CD4-positive, alpha-beta T cell treated with Interferon gamma for 1 hour (primary cell): Measurements from ENCODE around the gene BTRC.
"Not testable (repeated sequence)": the region's sequence is repeated elsewhere in the genome, so short reads cannot be mapped to it uniquely, and the experiment has no call there.

Experiments
- DNase-seq: peaks from one replicate; pipeline ENCODE4 v3.0.0-alpha.2; 2020

Gene BTRC

DNA sequence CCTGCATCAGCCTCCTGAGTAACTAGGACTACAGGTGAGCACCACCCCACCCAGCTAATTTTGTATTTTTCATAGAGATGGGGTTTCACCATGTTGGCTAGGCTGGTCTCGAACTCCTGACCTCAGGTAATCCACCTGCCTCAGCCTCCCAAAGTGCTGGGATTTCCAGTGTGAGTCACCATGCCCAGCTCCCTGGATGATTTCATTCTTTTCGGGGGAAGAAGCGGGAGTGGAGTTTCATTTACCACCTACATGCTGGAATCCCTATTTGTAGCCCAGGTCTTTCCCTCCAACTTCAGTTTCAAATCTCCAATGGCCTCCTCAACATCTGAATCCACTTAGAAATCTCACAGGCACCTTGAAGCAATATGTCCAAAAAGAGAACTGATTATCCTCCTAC lies 2.9 kb upstream of the BTRC start:
- DNase-seq: no peak

DNA sequence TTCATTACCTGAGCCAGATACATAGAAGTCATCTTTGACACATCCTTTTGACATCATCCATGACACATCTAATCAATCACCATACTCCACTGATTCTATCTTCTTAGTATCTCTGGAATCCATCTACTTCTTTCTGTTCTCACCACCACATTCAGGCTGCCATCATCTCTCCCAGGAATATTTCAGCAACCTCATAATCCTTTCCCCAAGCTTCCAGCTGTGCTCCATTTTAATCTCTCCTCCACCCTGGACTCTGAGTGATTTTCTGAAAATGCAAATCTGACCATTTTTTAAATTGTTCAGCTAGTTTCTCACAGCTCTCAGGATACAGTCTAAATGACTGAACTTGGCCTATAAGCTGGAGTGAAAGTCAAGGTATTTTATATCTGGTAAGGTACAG lies 2.5 kb upstream of the BTRC start:
- DNase-seq: no peak

DNA sequence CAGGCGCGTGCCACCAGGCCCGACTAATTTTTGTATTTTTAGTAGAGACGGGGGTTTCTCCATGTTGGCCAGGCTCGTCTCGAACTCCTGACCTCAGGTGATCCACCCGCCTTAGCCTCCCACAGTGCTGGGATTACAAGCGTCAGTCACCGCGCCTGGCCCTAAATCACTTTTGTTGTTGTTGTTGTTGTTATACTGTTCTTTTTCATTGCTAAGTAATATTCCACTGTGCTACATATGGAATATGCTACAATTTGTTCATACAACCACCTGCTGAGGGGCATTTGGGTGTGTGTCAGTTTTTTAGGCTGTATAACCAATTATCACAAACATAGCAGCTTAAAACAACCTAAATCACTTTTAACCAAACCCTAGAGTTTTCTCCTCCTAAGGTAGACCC lies 1.1 kb upstream of the BTRC start:
- DNase-seq: not testable (repeated sequence)

DNA sequence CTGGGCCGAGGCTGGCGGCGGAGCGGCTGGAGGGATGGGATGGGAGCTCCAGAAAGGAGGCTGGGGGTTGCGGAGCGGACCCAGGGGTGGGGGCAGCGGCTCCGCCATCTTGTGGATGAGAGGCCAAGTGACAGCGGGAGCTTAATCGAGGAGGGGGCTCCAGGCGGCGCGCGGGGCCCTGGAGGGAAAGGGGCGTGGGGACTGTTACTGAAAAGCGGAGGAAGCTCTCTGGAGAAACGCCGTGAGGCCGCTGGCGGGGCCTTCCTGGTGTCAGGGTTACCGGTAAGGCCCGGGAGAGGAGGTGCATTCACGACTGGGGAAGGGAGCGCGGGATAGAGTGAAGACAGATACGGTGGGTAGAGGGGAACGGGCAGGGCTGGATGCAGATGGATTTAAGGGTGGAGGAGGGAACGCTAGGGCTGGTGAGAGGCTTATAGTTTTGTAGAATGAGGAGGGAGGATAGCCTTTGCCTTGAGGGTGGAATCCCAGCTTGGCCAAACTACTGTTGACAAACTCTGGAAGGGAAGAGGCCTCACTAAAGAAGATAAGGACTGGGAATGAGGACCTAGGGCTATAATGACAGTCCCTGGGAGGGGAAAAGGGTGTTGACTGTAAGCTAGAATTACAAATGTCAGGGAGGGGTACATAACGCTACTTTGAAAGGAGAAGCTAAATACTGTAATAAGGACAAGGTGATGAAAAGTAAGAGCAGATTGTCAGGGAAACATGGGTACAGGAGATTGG lies 535 bp downstream of the BTRC start:
- DNase-seq: no peak

DNA sequence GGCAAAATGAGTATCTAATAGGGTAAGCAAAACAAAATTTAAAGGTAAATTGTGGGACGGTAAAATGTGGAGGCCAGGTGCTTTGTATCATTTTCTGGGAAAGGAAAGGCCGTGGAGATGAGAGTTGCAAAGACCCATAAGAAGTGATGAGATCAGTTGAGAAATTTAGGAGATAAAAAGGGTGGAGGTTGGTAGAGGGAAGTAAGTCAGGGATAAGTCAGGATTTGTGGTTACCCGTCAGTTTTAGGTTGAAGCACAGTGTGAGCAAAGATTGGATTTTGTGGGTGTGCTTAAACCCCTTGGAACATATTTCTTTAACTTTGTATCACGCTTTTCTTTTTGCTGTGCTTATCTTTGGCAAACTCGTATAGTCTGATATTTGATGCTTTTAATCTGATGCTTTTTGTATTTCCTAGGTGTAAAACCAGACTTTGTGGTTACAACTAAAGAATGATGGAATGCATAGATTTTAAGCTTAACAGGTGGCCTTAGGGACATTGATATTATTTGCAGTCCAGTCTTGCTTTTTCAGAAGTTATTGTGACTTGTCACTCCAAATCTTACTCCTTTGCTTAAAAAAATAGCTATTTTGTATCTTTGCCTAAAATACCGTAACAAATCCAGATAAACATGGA lies 1.2 kb downstream of the BTRC start:
- DNase-seq: no peak

DNA sequence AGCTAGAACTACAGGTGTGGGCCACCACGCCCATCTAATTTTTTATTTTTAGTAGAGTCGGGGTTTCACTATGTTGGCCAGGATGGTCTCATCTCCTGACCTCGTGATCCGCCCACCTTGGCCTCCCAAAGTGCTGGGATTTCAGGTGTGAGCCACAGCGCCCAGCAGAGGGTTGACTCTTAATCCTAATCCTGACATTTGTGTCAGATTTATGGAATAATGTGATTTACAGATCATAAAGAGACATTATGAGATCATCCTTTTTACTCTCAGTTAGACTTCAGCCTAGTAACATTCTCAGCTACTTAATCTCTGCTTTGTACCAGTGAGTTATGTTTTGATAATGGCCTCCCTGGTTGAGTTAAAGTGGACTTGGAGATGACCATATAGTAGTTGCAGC lies 2.2 kb downstream of the BTRC start:
- DNase-seq: no peak

DNA sequence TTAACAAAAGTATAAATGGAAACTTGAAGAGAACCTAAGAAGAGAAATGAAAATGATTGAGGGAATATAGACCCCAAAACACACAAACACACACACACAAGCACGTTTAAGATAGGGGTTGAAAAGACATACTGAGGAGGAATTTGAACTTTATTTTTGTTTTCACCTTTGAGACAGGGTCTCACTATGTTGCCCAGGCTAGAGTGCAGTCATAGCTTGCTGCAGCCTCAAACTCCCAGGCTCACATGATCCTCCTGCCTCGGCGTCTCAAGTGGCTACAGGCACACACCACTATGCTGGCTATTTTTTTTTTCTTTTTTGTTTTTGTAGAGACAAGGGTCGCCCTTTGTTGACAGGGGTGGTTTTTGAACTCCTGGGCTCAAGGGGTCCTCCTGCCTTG lies 4.0 kb downstream of the BTRC start:
- DNase-seq: no peak

DNA sequence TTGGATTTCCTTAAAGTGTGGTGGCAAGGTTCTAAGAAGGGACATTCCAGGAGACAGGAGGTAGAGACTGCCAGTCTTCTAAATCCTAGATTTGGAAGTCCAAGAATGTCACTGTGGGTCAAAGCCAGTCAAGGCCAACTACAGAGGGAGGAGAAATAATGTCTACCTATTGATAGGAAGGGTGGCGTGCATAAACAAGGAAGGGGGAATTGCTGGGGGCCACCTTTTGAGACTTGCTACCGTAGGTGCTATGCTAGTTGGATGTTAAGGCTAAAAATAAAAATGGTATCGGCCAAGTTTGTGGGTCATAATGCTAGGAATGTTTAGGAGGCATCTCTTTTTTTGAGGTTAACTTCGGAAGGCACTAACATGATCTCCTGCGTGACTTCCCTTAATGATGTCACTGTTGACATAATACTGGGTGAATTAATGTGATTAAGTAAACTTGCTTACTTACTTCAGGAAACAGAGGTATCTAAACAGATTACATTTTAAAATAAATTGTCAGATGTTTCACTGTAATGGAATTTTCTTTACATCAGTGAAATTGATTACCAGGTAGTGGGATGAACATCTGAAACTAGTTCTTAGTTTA lies 4.8 kb downstream of the BTRC start:
- no peak for DNase-seq

DNA sequence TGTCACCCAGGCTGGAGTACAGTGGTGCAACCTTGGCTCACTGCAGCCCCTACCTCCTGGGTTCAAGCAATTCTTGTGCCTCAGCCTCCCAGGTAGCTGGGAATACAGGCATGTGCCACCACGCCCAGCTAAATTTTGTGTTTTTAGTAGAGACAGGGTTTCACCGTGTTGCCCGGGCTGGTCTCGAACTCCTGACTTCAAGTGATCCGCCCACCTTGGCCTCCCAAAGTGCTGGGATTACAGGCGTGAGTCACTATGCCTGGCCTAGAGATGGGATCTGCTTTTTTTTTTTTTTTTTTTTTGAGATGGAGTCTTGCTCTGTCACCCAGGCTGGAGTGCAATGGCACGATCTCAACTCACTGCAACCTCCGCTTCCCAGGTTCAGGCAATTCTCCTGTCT lies 6.1 kb downstream of the BTRC start:
- DNase-seq: not testable (repeated sequence)

DNA sequence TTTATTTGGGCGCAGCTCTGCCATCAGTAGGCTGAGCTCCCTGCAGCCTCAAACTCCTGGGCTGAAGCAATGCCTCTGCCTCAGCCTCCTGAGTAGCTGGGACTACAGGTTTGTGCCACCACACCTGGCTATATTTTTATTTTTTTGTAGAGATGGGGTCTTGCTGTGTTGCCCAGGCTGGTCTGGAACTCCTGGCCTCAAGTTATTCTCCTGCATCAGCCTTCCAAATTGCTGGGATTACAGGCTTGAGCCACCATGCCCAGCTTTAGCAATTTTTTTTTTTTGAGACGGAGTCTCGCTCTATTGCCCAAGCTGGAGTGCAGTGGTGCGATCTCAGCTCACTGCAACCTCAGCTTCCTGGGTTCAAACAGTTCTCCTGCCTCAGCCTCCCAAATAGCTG lies 6.9 kb downstream of the BTRC start:
- DNase-seq: not testable (repeated sequence)

DNA sequence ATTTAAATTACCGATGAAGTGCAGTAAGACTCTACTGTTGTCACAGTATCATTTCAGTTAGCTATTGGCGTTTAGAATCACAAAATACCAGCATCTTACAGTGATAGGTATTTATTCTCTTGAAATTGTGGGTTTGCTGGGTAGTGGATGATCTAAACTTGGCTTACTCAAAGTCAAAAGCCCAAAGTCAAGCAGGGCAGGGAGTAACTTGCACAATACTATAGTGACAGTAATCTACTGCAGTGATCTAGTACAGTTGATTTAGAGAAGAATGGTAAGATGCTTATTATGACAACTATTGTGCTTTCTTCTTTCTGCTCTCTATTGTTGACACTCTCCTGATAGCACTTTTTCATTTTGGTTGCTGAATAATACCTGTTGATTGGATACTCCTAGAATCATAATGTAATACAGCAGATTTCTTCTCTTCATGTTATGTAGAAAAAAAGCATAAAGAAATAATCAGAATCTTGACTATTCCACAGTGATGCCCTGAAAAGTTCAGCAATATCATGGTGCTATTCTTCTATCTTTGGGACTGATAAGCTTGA lies 10.0 kb downstream of the BTRC start:
- no peak for DNase-seq

DNA sequence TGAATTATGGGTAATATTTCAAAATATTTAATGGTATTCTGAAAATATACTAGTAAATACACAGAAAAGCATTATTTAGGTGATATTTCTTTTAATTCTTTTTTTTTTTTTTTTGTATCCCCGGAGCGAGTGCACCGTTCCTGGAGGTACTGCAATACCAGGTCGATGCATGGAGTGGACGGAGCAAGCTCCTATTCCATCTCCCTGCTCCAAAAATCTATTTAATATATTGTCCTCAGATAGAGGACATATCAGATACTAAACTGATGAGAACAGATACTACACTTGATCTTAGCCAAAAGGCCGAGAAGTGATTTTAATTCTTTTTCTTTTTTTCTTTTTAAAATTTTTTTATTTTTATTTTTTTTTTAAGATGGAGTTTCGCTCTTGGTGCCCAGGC lies 10.8 kb downstream of the BTRC start:
- no peak for DNase-seq

DNA sequence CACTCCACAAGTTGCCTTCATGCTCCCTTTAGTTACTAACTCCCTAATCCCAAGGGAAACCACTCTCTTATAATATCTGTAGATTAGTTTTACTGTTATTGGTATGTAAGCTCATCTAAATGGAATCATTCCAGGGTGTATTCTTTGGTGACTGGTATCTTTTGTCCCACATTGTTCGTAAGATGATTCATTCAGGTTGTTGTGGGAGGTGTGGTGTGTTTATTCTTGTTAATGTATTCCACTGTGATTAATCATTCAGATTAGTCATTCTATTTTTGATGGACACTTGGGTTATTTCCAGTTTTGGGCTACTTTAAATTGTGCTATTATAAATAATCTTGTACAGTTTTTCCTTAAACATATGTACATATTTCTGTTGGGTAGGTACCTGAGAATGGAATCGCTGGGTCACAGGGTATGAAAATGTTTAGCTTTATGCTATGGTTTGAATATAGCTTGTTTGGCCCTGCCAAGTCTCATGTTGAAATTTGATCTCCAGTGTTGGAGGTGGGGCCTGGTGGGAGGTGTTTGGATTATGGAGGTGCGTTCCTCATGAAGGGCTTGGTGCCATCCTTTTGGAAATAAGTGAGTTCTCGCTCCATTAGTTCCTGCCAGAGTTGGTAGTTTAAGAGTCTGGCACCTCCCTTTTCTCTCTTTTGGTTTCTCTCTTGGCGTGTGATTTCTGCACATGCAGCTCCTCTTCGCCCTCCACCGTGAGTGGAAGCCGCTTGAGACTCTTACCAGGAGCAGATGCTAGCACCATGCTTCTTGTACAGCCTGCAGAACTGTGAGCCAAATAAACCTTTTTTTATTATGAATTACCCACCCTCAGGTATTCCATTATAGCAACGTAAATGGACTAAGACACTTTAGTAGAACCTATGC lies 13.8 kb downstream of the BTRC start:
- no peak for DNase-seq

DNA sequence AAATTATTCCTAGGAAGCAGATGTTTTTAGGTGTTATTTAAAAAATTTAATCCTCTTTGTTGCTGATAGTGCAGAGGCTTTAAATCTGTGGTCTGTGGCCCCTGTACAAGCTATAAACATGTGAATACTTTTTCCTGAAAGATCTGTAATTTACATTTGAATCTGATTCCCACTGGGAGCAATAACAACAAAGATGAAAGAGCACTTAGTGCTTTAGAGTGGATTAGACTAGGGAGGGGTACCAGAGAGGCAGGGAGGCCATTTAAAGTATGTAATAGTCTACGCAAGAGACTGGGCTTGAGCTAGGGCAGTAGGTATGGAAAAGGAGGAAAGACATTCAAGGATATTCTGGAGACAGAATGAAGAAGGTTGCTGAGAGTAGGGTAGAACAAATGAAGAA lies 19.1 kb downstream of the BTRC start:
- no peak for DNase-seq

DNA sequence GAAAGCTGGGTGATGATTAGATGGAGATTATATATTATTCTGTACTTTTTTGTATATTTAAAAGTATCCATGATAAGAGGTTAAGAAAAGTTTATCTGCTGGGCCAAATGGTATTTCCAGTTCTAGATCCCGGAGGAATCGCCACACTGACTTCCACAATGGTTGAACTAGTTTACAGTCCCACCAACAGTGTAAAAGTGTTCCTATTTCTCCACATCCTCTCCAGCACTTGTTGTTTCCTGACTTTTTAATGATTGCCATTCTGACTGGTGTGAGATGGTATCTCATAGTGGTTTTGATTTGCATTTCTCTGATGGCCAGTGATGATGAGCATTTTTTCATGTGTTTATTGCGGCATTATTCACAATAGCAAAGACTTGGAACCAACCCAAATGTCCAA lies 20.0 kb downstream of the BTRC start:
- not testable (repeated sequence) for DNase-seq

DNA sequence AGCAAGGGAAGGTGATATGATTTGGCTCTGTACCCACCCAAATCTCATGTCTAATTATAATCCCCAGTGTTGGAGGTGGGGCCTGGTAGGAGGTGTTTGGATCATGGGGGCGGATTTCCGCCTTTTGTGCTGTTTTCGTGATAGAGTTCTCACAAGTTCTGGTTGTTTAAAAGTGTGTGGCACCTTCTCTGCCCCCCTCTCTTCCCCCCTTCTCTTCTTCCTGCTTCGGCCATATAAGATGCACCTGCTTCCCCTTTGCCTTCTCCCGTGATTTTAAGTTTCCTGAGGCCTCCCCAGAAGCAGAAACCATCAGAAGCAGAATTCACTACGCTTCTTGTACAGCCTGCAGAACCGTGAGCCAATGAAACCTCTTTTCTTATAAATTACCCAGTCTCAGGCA lies 21.1 kb downstream of the BTRC start:
- DNase-seq: no peak

DNA sequence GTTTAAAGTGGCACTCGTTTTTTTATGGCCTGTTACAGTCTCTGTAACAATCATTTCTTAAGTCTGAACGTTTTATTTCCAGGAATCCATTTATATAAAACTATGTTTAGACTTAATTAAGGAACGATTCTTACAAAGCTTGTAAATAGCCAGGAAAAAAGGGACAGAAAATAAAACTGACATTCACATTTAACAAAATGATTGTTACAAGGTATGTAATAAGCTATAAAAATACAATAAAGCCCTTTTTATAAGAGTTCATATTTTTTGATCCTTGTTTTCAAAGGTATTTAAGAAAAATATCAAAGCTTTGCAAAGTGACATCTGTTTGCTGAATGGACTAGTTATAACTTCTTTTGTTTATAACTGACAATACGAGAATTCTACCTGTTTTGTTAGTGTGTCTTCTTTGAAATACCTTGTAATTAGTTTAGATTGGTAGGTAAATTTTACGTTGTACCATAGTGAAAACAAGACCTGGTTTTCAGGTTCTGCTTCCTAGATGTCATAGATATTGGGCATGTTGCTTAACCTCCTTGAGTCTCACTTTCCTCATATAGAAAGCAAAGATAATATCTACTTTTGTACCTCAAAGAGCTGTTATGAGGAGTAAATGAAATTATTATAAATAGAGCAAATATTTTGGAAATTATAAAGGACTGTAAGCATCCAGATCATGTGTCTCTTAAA lies 25.8 kb downstream of the BTRC start:
- DNase-seq: no peak

DNA sequence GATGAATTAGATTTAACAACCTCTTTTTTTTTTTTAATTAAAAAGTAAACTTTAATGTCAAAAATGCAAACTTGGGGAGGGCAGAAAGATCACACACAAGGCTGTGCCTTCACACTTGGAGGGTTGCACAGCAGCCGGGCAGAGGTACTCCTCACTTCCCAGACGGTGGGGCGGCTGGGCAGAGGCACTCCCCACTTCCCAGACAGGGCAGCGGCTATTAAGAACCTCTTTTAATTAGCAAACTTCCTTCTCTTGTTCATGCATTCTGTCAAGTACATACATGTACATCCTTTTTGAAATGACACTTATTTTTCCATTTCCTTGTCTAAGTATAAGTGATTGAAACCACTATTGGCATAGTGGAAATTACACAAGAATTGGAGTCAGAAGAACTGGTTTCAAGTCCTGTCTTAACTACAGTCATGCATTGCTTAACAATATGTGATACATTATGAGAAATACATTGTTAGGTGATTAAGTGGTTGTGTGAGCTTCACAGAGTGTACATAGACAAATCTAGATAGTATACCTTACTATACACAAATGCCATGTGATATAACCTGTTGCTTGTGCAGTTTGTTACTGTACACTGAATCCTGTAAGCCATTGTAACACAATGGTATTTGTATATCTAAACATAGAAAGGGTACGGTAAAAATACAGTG lies 26.5 kb downstream of the BTRC start:
- no peak for DNase-seq

DNA sequence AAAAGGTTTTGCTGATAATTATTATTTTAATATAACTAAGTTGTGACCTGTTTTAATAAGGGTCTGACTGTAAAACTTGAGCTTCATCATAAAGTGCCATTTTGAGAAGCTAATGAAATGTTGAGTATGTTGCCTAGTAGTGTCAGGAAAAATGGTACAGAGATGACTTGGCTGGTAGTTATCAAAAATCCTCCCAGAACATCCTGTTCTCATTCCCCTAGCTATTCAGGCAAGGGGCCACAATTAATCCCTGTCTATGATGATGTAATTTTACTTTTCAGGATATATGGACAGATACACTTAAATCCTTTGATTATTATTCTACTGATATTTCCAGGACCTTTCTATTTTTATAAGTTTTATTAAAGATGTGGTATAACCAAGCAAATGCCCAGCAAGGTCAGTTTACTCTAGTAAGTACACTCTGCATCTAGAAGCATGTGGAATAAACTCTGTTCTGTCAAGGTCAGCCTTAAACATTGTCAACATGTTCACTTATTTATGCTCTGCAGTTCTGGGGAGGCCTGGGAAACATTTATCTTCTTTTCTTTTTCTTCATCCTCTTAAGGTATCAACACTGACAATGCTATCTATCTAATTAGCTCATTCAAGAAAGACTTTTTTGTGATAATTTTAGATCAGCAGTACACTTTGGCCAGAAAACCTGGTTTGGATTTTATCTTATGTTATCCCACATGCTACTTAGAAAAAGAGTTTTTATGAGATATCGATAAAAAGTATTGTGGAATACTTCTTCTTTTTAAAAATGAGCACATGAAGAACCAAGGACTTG lies 32.1 kb downstream of the BTRC start:
- no peak for DNase-seq

DNA sequence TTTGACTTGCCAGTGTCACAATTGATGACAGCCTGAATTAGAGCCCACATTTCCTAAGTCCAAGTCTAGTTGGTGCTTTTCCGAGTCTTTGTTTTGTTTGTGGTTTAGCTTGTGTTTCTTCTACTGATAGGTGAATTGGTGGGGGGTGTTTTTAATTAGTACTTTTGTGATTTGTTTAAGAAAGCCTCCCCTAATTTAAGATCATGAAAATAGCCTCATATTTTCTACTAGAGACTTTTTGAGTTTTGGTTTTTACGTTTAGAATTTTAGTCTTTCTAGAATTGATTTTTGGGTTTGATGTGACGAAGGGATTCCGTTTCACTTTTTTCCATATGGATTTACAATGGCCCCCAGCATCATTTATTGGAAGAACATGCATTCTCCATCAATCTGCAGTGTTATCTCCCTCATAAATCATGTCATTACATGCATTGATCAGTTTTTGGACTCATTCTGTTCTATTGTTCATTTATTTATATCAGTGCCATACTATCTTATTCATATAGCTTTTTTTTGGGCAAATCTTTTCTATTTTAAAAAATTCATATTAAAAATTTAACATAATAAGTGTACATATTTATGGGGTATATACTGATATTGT lies 32.8 kb downstream of the BTRC start:
- DNase-seq: no peak
